ENCODE results near the gene ATL3.

DNA sequence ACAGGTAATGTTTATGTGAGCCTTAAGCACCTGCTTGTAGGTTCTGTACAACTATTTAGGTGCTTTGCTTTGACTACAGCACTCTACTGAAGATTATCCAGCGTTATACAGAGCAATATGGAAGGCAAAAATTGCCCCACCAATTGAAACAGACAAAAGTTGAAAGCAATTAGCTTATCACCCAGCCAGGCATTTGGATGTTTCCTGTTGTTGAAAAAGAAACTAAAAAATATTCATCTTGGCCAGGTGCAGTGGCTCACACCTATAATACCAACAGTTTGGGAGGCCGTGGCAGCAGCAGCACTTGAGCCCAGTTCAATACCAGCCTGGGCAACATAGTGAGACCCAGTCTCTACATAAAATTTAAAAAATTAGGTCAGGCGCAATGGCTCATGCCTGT is 18.5 kb downstream of the ATL3 start:
- TF ChIP-seq, protein P1, sequence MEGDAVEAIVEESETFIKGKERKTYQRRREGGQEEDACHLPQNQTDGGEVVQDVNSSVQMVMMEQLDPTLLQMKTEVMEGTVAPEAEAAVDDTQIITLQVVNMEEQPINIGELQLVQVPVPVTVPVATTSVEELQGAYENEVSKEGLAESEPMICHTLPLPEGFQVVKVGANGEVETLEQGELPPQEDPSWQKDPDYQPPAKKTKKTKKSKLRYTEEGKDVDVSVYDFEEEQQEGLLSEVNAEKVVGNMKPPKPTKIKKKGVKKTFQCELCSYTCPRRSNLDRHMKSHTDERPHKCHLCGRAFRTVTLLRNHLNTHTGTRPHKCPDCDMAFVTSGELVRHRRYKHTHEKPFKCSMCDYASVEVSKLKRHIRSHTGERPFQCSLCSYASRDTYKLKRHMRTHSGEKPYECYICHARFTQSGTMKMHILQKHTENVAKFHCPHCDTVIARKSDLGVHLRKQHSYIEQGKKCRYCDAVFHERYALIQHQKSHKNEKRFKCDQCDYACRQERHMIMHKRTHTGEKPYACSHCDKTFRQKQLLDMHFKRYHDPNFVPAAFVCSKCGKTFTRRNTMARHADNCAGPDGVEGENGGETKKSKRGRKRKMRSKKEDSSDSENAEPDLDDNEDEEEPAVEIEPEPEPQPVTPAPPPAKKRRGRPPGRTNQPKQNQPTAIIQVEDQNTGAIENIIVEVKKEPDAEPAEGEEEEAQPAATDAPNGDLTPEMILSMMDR (conservative IDR thresholded peaks at IDR 0.05): no peak
- no peak for TF ChIP-seq EZH2 (IDR thresholded peaks at IDR 0.05; ENCODE audit: low read depth)

Data from PC-9 (cell line).